ENCODE results near the gene CYP20A1. TPM values are rescaled to one million over a fixed set of nuclear protein-coding genes. Genes with fewer than 3 reads are reported as not detected.

The CYP20A1 gene
- total and polyA plus RNA-seq, 2 of the 8 experiments (the other 6 are each of a cell fraction or from before 2014, with no cell fraction given) = 6.2 to 21.5 TPM

GRCh38 chr2:203340791-203341487, 102.1 kb downstream of the CYP20A1 start (continued):
- TF ChIP-seq ATF2 (IDR thresholded peaks at IDR 0.05; ENCODE audit: low read length) (no peak), NRF1 (IDR thresholded peaks at IDR 0.05; ENCODE audit: low read depth, low read length) (no peak)
